HEK293T (cell line): Measurements from ENCODE around the gene MZT2B.
"Not testable (repeated sequence)": the region's sequence is repeated elsewhere in the genome, so short reads cannot be mapped to it uniquely, and the experiment has no call there.

Source experiments
- FOXA1 ChIP-seq: fragments of 450-650 bp; IDR thresholded peaks from 2 replicates; pipeline ENCODE4 v1.6.1; 2016; ENCODE audit warnings: mild to moderate bottlenecking
- FOXM1 ChIP-seq: fragments of 450-650 bp; IDR thresholded peaks from 2 replicates; pipeline ENCODE4 v1.6.1; 2017; ENCODE audit warnings: mild to moderate bottlenecking, borderline replicate concordance
- NFRKB ChIP-seq: fragments of 450-650 bp; IDR thresholded peaks from 2 replicates; pipeline ENCODE4 v1.6.1; 2016; ENCODE audit warnings: mild to moderate bottlenecking, moderate library complexity
- SP1 ChIP-seq: fragments of 450-650 bp; IDR thresholded peaks from 2 replicates; pipeline ENCODE4 v1.6.1; 2017

GRCh38 chr2:130191319-130191718 is 9.3 kb downstream of the MZT2B start:
- not testable (repeated sequence) for TF ChIP-seq SP1, FOXA1, NFRKB, FOXM1
